Upper lobe of right lung (tissue), 1 donor: Measurements from ENCODE around the gene ANK3. TPM values are rescaled to one million over a fixed set of nuclear protein-coding genes. Genes with fewer than 3 reads are reported as not detected.

Experiments
- ATAC-seq: fragments of 200-7000 bp; cut with Tn5 transposase; one replicate; pipeline ENCODE4 v1.9.1; 2020; ENCODE audit warnings: mild to moderate bottlenecking, moderate library complexity
- DNase-seq: peaks from one replicate; pipeline ENCODE4 v3.0.0-alpha.2; 2020
- H3K27ac ChIP-seq: fragments of 200-600 bp; one replicate; pipeline ENCODE4 v1.8.0; 2022
- H3K27me3 ChIP-seq: fragments of 200-600 bp; one replicate; pipeline ENCODE4 v1.8.0; 2022; ENCODE audit warnings: mild to moderate bottlenecking
- H3K36me3 ChIP-seq: fragments of 200-600 bp; one replicate; pipeline ENCODE4 v1.8.0; 2022
- H3K4me1 ChIP-seq: fragments of 200-600 bp; one replicate; pipeline ENCODE4 v1.8.0; 2022
- H3K4me3 ChIP-seq: fragments of 200-600 bp; one replicate; pipeline ENCODE4 v1.8.0; 2022; ENCODE audit warnings: mild to moderate bottlenecking
- H3K9me3 ChIP-seq: fragments of 200-600 bp; one replicate; pipeline ENCODE4 v1.8.0; 2022
- intact Hi-C: fragments of 100-400 bp; cut with DNase I; formaldehyde crosslinking; loops from one replicate; pipeline ENCODE4 v1.11.0; 2022
- total RNA-seq: library from RNA; stranded (reverse); fragmentation: NEBNext Ultra II Directional; extraction: Animal tissue kit (Norgen Biotek cat#: 25700); gene quantifications from one replicate; pipeline ENCODE4 v1.2.1, GENCODE V29; 2021
- TF ChIP-seq, protein P1 (sequence below): fragments of 200-600 bp; IDR thresholded peaks from one replicate; pipeline ENCODE4 v1.8.0; 2022; ENCODE audit warnings: antibody characterized with exemption
- donor health status: DM: no; HTN: yes; CAD: no; lungs with severe emphysema.

The ANK3 gene
- total RNA-seq, 1 donor from 2014 or later, result 91.1 TPM

- Histone ChIP-seq H3K4me1 (no peaks in the 10 kb centered on the region), H3K4me3 (no peak overlapping the region), H3K36me3 (no peaks in the 10 kb centered on the region), H3K9me3 (no peaks in the 10 kb centered on the region), H3K27ac (no peak overlapping the region), H3K27me3 (no peaks in the 10 kb centered on the region)
- TF ChIP-seq, protein P1, sequence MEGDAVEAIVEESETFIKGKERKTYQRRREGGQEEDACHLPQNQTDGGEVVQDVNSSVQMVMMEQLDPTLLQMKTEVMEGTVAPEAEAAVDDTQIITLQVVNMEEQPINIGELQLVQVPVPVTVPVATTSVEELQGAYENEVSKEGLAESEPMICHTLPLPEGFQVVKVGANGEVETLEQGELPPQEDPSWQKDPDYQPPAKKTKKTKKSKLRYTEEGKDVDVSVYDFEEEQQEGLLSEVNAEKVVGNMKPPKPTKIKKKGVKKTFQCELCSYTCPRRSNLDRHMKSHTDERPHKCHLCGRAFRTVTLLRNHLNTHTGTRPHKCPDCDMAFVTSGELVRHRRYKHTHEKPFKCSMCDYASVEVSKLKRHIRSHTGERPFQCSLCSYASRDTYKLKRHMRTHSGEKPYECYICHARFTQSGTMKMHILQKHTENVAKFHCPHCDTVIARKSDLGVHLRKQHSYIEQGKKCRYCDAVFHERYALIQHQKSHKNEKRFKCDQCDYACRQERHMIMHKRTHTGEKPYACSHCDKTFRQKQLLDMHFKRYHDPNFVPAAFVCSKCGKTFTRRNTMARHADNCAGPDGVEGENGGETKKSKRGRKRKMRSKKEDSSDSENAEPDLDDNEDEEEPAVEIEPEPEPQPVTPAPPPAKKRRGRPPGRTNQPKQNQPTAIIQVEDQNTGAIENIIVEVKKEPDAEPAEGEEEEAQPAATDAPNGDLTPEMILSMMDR, result no peak
- intact Hi-C loops, result no loop called here
- ATAC-seq, result no peak
- no peak for DNase-seq
These were observed 217.2 kb downstream of the ANK3 start for GRCh38 chr10:60172363-60172990.

- no peak overlapping the region for H3K27ac ChIP-seq
- no peaks in the 10 kb centered on the region for H3K36me3 ChIP-seq
- H3K27me3 ChIP-seq, result no peaks in the 10 kb centered on the region
- no peaks in the 10 kb centered on the region for H3K4me1 ChIP-seq
- intact Hi-C loops, result no loop called here
- TF ChIP-seq, protein P1, result no peak
- no peak for DNase-seq
- no peak for ATAC-seq
- no peaks in the 10 kb centered on the region for H3K9me3 ChIP-seq
- no peak overlapping the region for H3K4me3 ChIP-seq
These were observed 218.2 kb downstream of the ANK3 start for GRCh38 chr10:60171436-60172013.

DNA sequence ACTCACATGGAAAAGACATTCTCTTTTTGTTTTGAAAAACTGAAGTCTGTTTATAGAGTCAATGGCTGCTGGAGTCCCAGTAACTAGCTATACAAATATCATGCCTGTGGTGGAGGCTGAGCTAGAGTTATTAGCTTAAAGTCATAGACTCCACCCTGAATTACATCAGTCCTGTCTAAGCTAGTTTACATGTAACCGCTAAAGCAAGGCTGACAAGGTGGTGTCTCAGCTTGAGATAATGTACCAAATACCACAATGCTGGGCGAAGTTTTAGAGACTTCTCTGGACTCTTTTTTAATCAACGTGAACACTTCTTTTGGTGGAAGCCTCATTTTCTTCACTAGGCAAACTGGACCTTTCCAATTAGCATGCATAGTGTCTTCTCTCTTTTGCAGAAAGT is 219.4 kb downstream of the ANK3 start:
- ATAC-seq, result no peak
- TF ChIP-seq, protein P1, result no peak
- Histone ChIP-seq H3K9me3 (no peaks in the 10 kb centered on the region), H3K4me1 (no peaks in the 10 kb centered on the region), H3K27ac (no peak overlapping the region), H3K27me3 (no peaks in the 10 kb centered on the region), H3K4me3 (no peak overlapping the region), H3K36me3 (no peaks in the 10 kb centered on the region)
- DNase-seq, result no peak
- intact Hi-C loops, result no loop called here

DNA sequence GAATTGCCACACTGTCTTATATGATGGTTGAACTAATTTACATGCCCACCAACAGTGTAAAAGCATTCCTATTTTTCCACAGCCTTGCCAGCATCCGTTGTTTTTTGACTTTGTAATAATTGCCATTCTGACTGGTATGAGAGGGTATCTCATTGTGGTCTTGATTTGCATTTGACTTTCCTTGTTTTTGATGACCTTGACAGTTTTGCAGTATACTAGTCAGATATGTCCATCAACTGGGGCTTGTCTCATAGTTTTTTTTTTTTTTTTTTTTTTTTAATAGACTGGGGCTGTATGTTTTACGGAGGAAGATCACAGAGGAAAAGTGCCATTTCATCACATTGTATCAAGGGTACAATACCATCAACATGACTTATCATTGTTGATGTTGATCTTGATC is 220.6 kb downstream of the ANK3 start:
- Histone ChIP-seq H3K36me3 (no peaks in the 10 kb centered on the region), H3K4me1 (no peaks in the 10 kb centered on the region), H3K4me3 (no peak overlapping the region), H3K27me3 (no peaks in the 10 kb centered on the region), H3K27ac (no peak overlapping the region), H3K9me3 (no peaks in the 10 kb centered on the region)
- no peak for ATAC-seq
- intact Hi-C loops, result no loop called here
- DNase-seq, result no peak
- TF ChIP-seq, protein P1, result no peak

GRCh38 chr10:60167050-60167449 is 222.6 kb downstream of the ANK3 start:
- Histone ChIP-seq H3K27me3 (no peaks in the 10 kb centered on the region), H3K27ac (no peak overlapping the region), H3K36me3 (no peaks in the 10 kb centered on the region), H3K9me3 (no peaks in the 10 kb centered on the region), H3K4me1 (no peaks in the 10 kb centered on the region), H3K4me3 (peak overlapping the region; percentile 14)
- intact Hi-C loops, result no loop called here
- DNase-seq (no peak), ATAC-seq (no peak)
- TF ChIP-seq, protein P1, result no peak

GRCh38 chr10:60163786-60164185 is 225.9 kb downstream of the ANK3 start:
- ATAC-seq, result no peak
- intact Hi-C loops, result no loop called here
- H3K27ac ChIP-seq, result no peak overlapping the region
- H3K36me3 ChIP-seq, result no peaks in the 10 kb centered on the region
- no peak overlapping the region for H3K4me3 ChIP-seq
- no peaks in the 10 kb centered on the region for H3K27me3 ChIP-seq
- no peaks in the 10 kb centered on the region for H3K9me3 ChIP-seq
- TF ChIP-seq, protein P1, result no peak
- DNase-seq, result no peak
- no peaks in the 10 kb centered on the region for H3K4me1 ChIP-seq
